RKO (cell line): ENCODE measurements around the gene ROPN1L.

Source experiments
- DNase-seq: peaks from one replicate; pipeline ENCODE4 v3.0.0-alpha.2; 2016; ENCODE audit warnings: low spot score

ROPN1L gene

GRCh38 chr5:10427978-10428377, 13.7 kb upstream of the ROPN1L start:
- no peak for DNase-seq

GRCh38 chr5:10431415-10431814, 10.3 kb upstream of the ROPN1L start:
- DNase-seq, result no peak

DNA sequence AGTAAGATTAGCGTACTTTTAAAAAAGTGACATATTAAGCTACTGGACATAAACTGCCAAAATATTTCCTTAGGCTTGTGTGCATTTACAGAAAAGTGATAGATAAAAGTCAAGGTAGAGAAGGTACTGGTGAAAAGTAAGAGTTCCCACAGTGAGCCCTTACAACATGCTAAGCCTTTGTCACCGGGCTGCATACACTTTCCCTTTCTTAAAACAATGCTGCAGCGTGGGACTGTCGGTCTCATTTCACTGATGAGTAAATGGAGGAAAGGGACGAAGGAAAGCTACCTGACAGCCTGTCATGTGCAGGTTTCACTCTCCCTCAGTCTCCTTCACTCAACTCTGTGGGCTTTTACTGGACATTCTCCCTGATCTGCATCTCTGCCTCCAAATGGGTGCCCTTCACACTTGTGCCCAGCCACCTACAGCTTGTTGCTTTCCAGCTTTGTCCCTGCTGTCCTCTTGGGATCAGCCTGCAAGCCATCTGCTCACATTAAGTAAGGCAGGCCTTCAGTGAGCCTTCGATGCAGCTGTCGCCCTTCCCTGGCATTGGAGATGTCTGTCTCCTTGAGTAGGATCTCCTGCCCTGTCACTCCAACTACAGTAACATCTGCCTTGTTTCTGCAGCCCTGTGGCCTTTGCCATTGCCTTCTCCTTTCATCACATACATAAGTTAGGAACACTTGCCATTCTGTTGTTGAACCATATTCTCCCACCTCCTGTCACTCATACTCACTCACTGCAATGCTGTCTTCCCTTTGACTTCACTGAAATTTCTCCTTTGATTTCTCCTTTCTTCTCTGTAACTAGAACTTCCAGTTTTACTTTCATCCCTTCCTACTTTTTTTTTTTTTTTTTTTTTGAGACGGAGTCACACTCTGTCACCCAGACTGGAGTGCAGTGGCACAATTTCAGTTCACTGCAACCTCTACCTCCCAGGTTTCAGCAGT, 9.3 kb upstream of the ROPN1L start:
- DNase-seq, result no peak

- no peak for DNase-seq
These were observed 7.3 kb upstream of the ROPN1L start for GRCh38 chr5:10434392-10434791.

GRCh38 chr5:10438301-10438700, 3.4 kb upstream of the ROPN1L start:
- DNase-seq, result no peak

- DNase-seq, result no peak
These were observed 2.0 kb upstream of the ROPN1L start for GRCh38 chr5:10439692-10440091.

GRCh38 chr5:10440367-10440990, 1.2 kb upstream of the ROPN1L start:
- DNase-seq, result no peak

DNA sequence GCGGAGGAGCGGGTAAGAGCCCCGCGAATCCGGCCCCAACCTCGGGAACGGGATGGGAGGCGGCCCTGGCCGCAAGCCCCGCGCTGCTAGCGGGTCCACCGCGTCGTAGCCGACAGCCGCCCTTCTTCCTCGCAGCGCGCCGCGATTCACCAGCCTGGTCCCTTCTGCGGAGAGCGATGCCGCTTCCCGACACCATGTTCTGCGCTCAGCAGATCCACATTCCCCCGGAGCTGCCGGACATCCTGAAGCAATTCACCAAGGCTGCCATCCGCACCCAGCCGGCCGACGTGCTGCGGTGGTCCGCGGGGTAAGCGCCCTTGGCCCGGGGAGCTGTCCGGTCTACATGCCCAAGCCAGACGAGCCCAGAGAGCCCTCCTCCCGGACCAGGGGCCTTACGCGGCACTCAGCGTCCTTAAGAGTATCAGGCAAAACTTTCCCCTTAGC, 335 bp downstream of the ROPN1L start:
- no peak for DNase-seq

DNA sequence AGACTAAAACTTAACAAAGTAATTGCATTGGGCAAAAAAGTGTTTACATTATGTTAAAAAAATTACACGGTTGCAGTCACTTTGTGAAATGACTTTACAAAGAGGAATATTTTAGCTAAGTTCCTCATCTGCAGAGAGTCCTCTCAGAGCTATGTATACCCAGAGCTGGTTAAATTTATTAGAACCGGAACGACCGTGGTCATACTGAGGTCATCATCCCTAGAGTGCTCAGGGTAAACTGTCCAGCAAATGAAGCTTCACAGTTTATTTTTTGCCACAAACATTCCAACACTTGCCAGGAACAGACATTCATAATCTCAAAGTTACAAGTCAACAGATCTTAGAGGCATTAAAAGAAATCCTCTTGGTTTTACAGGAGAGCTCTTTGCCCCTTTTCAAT, 897 bp downstream of the ROPN1L start:
- no peak for DNase-seq

DNA sequence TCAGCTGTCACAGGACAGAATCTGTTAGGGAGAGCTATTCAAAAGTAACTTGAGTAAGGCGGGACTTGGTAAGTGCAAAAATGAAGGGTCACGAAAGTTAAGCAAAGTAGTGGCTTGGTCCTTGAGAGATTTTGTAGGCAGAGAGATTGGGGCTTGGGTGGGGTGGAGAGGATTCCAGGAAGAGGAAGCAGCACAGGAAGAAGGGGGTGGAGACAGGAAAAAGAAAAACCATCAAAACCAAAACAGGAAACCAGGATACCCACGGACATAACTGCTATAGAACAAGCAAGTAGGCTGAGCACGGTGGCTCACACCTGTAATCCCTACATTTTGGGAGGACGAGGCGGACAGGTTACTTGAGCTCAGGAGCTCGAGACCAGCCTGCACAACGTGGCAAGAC, 3.7 kb downstream of the ROPN1L start:
- no peak for DNase-seq

DNA sequence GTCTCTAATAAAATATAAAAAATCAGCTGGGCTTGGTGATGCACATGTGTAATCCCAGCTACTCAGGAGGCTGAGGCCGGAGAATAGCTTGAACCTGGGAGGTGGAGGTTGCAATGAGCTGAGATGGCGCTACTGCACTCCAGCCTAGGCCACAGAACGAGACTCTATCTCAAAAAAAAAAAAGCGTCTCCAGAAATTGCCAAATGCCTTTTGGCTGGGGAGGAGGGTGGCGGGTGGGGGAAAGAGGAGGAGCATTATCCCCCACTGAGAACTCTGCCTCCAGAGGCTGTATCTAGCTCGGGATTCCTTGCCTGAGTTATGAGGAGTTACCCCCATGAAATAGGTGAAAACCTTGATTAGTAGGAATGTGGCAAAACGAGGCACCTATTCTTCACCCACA, 4.8 kb downstream of the ROPN1L start:
- DNase-seq, result no peak

DNA sequence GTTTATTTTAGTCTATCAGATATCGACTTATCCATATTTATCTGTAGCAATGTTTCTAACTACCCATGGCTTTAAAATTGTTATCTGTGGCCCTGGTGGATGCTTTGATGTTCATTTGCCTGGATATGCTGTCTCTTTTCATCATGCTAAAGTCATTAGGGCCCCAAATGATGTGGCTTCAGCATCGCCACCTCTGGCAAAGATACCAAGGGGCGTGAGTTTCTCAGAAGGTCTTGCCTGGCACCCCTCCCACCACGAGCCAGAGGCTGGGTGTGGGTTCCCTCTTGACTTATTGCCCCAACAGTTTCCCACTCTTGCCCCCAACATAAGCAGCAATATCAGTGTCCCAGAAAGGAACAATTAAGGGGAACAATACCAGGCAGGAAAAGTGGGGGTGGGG, 5.4 kb downstream of the ROPN1L start:
- no peak for DNase-seq

GRCh38 chr5:10448754-10449360, 7.2 kb downstream of the ROPN1L start:
- DNase-seq, result no peak

- no peak for DNase-seq
These were observed 9.6 kb downstream of the ROPN1L start for GRCh38 chr5:10451137-10451824.

DNA sequence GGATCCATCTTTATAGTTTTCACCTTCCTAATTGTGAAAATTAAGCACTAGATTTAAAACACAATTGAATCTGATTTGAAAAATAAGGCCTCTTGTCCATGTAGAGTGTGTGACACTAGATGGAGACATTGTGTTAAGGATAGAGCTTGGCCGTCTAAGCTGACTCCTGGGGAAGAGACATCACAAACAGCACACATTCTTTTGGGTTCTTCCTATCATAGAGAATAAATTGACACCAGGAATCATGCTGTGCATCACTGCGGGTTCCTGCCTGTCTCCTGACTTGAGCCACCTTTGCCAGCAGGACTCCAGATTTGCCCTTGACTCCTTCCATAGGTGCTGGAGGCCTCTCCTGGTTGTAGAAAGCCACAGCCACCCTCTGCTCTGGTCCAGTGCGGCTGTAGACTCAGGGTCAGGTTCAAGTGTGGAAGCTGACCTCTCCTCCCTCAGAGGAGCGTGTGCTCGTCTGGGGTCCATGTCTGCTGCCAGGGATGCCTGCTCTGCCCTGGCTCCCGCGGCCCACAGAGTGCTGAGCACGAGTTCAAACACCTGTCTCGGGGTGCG, 11.2 kb downstream of the ROPN1L start:
- peak; percentile 80 for DNase-seq

DNA sequence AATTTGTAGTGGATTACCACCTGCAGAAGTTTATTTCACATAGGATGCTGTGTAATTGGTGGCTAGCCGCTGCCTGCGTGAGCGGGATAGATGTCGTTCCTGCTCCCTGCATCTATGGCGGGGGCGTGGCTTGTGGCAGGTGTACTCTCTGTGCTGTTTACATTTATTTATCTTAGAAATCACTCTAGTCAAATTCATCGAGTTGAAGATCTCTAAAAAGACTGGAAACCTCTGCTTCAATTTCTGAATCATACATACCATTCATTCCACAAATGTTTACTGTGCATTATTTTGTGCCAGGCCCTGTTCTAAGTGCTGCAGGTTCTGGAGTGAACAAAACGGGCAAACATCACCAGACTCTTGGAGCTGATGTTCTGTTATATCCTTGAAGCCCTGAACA, 11.9 kb downstream of the ROPN1L start:
- DNase-seq, result no peak

DNA sequence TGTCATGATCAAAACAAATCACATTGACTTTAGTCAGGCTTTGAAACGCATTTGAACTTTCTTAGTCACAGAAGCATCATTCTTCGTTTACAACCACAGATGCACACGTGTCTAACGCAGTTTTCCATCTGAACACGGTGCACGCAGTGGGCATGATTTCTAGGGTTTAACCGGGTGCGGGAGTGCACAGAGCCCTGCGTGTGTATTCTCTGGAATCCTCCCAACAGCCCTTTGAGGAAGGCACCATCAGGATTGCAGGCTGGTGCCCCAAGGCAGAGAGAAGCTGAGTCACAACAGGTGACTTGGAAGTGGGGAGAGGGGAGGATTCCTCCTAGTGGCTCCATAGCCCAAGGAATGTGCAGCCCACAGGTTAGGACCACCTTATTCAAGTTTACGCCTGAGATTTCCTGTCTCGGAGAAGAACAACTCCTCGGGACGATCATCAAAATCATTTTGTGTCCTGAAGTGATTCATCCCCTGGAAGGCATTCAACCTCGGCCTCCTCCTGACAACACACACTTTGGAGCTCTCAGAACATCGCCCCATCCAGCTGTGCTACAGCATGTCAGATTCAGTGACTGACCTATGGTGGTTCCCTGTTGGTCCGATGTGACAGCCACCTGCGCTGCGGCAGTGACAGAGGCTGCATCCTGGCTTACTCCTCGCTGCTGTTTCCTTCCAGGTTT, 13.1 kb downstream of the ROPN1L start:
- DNase-seq, result peak; percentile 58

GRCh38 chr5:10455277-10455670, 13.6 kb downstream of the ROPN1L start:
- DNase-seq, result no peak

- no peak for DNase-seq
These were observed 15.1 kb downstream of the ROPN1L start for GRCh38 chr5:10456583-10457420.
